GM11168 (cell line): Measurements from ENCODE around the gene BCL7A.

ENCODE experiments used
- in situ Hi-C: fragments of 300-500 bp; cut with MboI; formaldehyde crosslinking; loops from one replicate; pipeline ENCODE4 v1.12.0; 2022; ENCODE audit warnings: low sequenced_read_pairs; ENCODE audit not compliant: unreplicated experiment

BCL7A gene

DNA sequence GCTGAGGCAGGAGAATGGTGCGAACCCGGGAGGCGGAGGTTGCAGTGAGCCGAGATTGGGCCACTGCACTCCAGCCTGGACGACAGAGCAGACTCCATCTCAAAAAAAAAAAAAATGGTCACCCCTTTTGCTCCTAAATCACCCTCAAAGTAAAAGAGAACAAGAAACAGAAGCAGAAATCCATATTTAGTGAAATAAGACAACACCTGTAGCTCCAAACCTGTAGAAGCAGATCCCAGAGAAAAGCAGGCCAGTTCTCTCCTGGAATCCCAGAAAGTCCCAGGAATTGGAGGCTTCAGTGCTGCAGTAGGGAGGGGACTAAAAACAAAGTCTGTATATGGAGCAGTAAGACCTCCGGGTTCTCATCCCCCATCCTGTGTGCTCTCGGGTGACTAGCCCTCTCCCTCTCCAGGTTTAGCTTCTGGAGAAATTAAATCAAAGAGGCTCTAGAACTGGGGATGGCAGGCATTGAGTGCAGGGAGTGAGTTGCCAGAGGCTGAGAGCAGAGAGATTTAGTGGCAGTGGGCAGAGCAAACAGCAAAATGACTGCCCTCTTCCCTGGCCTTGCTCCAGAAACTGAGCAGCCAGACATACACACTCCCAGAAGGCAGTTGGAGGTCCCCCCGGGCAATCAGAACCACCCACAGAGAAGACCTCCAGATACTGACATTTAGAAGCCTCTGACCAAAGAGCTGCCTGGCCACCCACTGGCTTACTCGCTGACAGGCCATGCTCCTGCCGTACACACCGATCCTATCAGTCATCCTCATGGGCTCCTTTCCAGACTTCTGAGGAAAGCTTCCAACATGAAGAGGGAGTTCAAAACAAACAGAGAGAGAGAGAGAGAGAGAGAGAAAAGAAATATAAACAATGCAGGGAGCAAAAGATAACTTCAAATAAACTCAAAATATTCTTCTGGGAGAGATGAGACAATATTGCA lies 50.6 kb downstream of the BCL7A start:
- in situ Hi-C loops = no loop called here

DNA sequence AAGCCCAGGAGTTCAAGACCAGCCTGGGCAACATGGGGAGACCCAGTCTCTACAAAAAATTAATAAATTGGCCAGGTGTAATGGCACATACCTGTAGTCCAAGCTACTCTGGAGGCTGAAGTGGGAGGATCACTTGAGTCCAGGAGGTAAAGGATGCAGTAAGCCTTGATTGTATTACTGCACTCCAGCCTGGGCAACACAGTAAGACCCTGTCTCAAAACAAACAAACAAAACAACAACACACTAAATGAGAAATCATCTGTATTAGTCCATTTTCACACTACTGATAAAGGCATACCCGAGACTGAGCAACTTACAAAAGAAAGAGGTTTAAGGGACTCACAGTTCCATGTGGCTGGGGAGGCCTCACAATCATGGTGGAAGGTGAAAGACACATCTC lies 52.1 kb downstream of the BCL7A start:
- in situ Hi-C loops = no loop called here

DNA sequence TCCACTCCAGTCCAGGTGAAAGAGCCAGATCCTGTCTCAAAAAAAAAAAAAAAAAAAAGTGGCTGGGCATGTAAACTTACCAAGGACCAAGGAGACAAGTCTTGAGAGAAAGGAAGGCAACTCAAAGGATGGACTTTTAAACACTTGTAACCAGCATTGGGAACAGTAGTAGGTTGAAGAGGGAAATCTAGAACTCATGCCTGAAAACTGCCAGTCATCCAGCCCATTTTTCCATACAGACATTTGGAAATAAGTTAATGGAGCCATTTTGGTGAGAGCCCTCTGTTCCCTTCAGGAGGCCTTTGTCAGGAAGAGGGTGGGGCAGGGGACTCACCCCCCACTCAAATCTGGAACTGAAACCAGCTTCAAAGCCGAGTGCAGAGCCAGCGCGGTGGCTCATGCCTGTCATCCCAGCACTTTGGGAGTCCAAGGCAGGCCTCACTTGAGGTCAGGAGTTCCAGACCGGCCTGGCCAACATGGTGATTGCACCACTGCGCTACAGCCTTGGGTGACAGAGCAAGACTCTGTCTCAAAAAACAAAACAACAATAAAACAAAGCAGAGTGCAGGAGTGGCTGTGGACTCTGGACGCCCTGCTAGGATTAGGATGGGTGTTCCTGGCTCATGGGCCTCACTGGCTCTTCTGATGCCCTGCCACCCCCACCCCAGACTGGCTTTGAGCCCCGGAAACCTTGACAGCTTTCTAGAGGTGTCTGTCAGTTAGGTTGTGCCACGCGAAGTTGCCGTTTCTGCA lies 55.2 kb downstream of the BCL7A start:
- in situ Hi-C loops = no loop called here

DNA sequence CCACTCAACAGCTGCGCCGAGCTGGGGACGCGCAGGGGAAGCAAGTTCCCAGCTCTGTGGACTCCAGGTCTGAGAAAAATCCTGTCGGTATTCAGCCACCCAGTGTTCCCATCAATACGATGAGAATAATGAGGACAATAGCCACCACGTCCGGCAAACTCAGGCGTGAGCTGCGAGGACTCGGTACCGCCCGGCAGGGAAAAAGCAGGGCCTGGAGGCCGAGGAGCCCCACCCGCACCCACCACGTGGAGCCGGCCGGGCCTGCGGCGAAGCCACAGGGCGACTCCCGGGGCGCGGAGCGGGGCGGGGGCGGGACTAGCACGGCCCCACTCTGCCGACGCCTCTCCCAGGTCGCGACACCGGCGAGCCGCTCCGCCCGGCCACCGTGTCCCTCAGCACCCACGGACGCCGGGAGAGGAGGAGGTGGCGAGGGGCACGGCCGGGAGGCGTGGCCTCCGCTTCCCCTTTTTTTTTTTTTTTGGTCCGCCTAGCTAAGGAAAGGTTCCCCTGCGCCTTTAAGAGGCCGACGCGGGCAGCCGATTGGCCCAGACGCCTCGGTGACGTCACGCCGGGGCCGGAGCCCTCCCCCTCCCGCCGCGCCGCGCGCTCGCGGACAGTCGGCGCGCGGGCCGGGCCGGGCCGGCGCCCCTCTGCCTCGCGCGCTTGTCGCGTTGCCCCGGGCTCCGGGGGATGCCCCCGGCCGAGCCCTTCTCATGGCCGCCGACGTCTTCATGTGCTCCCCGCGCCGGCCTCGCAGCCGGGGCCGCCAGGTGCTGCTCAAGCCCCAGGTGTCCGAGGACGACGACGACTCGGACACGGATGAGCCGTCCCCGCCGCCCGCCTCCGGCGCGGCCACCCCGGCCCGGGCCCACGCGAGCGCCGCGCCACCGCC lies 56.7 kb downstream of the BCL7A start, which contains the start of gene MLXIP:
TSS of gene MLXIP (plus strand) at position 616 of the 892 bp plus-strand sequence. CDS start at position 714, 98 bp downstream.
- in situ Hi-C loops = no loop called here

DNA sequence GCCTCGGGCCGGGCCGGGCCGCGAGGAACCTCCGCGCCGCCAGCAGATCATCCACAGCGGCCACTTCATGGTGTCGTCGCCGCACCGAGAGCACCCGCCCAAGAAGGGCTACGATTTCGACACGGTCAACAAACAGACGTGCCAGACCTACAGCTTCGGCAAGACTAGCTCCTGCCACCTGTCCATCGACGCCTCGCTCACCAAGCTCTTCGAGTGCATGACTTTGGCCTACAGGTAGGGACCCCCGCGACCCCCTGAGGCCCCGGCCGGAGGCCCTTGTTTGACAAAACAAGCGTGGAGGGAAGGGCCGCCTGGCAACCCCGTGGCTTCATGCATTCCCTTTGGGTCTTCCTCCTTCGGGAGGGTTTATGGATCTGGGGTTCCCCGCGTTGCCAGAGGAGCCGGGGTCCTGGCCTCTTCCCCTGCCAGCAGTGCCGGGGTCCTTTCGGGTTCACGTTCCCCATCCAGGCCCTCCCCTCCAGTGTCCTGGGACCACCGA lies 57.4 kb downstream of the BCL7A start:
- in situ Hi-C loops = no loop called here

DNA sequence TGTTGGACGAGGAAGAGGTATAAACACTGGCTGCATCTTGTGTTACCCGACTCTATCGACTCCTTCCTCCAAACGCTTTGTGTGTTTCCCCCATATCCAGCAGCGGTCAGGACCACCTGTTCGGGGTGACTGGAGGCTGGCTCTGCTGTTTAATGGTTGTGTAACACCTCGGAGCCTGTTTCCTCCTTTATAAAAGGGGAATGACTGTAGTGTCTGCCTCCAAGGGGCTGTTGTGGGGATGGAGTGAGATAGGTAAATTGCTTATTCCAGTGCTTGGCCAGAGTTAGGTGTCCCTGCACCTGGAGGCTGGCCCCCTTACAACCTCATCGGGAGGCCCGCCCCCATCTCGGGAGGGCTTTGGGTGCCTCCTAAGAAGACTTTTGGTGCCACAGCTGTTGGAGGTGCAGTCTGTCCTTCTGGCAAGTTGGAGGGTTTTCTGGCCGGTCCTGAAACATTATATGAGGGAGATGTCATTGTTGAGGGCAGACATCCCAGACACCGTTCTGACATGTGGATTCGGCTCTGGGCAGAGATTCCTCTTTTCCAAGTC lies 57.9 kb downstream of the BCL7A start:
- in situ Hi-C loops = no loop called here

DNA sequence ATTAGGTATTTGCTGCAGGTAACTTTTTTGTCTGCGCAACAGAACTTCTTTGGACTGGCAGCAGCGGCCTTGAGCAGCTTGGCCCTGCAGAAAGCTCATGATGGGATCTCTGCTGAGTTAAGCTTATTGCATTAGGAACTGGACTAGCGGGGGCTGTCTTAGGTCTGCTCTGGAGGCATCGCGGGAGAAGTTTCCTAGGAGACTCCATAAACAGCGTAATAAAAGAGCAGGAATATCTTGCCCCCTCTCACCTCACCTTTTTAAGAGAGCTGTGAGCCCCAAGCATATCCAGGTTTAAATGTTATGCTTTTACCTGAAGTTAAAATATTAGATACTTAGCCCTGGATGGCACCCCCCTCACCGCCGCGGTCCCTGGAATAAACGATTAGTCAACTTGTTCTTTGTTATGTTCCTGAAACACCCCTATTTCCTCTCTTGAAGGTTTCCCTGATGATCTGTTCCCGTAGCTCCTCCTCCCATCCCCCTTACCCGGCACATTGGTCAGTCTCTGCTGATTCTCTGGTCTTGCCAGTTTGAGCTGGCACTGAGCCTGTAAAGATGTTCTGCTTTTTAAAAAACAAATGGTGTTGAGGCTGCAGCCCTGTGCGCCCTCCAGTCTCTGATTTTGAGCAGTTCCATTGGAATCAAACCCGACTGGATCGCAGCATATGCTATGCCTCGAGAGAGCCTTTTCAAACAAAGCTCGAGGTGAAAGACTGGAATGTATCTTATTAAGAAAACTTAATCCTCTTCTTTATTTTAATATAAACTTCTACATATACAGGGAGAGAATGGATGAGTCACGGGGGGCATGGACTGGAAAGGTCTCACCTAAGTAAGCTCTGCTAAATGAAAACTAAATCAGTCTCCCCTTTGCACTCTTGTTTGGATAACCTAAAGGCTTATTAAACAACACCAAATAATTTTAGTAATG lies 58.7 kb downstream of the BCL7A start:
- in situ Hi-C loops = no loop called here

DNA sequence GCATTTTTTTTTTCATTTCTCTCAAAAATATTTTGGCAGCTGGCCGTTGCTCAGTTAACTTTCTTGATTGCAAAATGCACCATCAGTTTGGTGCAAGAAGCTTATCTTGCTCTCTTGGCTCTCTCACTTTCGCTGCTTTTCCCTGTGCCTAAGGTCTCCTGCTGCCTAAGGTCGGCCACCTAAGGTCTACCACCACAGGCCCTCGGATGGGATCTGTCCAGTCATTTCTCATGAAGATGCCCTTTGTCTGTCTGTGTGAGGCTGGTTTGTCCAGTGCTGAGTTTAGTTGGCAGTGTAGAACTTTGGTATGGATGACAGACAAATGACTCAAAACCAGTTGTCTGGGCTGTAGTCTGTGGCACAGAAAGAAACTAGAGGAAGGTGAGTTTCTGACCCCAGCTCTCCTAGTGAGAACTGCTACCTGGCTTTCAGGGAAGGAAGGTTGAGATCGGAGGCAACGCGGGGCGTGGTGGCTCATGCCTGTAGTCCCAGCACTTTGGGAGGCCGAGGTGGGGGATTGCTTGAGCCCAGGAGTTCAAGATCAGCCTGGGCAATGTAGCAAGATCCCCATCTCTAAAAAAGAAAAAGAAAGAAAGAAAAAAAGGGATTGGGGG lies 59.5 kb downstream of the BCL7A start:
- in situ Hi-C loops = no loop called here

DNA sequence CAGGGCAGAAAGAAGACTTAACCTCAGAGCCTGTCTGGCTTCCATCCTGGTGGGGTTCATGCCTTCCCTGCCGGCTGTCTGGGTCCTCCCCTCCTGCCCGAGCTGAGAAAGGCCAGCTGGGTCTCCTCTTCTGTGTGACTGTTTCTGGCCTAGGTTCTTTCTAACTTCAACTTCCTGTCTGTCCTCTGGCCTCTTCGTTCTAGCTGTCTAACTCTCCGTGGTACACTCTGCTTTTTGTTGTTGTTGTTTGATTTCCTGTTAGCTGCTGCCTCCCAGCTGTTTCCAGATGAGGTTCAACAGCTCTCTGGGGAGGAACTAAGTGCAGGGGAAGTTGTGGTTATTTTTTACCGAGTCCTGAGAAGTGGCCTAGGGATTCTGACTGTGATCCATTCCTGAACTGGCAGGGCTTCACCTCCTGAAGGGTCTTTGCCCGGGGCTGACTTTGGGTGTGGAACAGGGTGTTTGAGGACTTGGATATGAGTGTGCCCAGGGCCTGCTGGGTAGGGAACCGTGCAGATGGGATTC lies 60.1 kb downstream of the BCL7A start:
- in situ Hi-C loops = no loop called here

DNA sequence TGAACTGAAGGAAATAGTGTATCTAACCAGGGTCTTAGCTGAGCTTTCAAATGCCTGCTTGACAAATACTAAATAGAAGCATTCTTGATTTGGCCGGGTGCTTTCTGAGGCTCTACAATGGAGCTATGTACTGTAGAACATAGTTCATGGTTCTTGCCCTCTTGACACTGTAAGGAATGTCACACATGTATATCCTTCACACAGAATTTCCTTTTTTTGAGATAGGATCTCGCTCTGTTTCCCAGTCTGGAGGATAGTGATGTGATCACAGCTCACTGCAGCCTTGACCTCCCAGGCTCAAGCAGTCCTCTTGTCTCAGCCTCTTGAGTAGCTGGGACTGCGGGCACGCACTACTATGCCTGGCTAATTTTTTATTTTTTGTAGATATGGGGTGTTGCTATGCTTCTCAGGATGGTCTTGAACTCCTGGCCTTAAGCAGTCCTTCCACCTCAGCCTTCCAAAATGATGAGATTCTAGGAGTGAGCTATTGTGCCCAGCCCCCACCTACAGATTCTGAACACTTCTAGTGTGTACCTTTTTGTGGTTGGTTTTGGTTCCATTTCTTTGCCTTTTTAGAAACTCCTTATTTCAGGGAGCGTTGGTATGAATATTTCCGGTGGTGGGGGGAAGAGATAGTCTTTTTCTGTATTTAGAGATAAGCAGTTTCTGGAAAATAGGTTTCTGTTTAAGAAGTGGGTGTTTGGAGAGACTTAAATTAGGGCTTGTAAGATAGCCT lies 61.1 kb downstream of the BCL7A start:
- in situ Hi-C loops = no loop called here

DNA sequence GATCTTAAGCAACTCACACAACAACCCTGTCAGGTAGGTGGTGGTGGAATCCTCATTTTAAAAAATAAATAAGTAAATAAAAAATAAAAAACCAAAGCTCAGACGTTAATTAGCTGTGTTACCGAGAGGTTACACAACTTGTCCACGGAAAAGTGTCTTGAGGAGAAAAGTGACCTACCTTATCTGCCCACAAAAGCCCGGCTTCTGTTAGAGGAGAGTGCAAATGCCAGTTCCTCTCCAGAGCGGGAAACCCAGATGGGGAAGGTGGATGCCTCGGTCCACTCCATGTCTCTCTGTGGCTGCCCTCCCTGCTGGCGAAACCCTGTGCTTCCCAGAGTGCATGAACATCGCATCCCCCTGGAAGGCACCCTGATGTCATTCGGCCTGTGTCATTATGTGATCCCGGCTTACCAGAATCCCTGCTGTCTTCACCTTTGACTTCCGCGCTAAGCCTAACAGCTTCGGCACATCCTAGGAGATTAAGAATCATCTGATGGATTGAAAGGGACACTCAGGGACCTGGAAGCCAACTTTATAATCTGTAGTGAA lies 63.2 kb downstream of the BCL7A start:
- in situ Hi-C loops = no loop called here

DNA sequence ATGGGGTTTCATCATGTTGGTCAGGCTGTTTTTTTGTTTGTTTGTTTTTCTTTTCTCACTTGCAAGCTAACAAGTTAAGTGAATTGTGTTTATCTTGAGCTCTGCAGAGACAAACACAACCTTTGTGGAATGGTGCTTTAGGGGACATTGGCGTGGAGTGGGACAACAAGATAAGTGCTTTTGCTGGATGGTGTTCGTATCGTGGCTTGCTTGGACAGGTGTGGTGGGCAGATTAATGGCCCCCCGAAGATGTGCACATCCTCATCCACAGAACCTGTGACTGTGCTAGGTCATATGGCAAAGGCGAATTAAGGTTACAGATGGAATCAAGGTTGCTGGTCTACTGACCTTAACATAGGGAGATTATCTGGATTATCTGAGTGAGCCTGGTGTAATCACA lies 63.9 kb downstream of the BCL7A start:
- in situ Hi-C loops = no loop called here

DNA sequence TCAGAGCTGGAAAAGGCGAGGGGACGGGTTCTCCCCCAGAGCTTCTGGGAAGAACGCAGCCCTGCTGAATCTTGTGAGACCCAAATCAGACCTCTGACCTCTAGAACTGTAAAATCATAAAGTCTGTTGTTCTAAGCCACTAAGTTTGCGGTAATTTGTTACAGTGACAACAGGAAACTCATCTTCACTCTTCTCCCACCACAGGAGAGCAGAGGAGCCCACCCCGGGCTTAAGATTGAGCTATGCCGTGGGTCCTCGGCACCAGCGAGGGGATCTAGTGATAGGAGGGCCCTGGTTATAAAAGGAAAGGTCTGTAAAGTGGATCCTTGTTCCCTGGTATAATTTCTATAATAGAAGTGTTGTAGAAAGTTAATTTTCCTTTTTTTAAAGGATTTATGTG lies 64.4 kb downstream of the BCL7A start:
- in situ Hi-C loops = no loop called here

DNA sequence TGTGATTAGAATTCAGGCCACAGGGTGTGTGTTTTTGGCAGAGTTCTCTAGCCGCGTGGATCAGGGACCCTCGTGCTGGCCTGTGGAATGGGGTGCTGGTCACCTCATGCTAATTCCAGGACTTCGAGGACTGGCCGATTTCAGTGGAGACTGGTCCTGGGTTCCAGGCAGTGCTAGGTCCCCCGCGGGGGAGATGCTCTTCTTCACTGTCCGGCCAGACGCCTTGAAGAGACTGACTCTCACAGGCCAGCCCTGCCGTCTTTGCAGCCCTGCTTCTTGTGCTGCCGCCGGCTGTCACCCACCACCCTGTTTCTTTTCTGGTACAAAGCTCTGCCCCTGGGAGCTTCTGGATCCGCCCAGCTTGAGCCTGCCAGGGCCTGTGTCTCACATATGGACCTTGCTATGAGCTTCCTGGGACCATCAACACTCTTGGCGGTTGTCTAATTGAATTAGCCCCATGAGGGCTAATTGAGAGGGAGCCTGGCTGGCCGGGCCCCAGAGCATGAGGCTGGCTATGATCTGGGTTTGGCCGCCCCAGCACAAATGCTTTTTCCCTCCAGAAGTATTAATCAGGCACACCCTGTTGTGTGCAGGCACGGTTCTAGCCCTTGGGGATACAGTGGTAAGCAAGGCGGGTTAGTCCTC lies 65.1 kb downstream of the BCL7A start:
- in situ Hi-C loops = no loop called here

DNA sequence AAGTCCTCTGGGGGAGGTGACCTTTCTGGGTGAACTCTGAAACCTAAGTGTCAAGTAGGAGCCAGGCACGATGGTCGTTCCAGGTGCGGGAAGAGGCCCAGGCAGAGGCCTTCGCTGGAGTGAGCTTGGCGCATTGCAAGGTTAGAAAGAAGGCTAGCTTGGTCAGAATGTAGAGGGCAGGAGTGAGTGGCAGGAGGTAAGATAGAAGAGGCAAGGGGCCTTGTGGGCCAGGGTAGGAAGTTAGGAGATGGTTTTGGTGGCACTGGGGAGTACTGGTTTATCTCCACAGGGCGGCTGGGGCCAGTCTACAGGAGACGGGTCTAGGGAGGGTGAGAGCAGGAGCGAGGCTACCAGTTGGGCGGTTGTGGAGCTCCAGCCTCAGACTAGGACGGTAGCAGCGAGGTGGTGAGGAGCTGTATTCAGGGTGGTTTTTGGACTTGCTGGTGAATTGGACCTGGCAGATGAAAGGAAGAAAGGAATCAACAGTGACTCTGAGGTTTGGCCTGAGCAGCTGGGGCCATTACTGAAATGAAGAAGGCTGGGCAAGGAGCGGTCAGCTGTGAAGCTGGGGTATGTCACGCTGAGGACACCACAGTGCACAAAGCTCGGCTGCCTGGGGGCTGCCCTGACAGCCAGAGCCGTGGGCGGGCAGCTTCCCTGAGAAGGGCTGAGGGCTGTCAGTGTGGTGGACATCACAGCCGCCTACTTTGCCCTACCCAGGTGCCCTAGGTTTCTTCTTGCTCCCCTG lies 65.9 kb downstream of the BCL7A start:
- in situ Hi-C loops = no loop called here

DNA sequence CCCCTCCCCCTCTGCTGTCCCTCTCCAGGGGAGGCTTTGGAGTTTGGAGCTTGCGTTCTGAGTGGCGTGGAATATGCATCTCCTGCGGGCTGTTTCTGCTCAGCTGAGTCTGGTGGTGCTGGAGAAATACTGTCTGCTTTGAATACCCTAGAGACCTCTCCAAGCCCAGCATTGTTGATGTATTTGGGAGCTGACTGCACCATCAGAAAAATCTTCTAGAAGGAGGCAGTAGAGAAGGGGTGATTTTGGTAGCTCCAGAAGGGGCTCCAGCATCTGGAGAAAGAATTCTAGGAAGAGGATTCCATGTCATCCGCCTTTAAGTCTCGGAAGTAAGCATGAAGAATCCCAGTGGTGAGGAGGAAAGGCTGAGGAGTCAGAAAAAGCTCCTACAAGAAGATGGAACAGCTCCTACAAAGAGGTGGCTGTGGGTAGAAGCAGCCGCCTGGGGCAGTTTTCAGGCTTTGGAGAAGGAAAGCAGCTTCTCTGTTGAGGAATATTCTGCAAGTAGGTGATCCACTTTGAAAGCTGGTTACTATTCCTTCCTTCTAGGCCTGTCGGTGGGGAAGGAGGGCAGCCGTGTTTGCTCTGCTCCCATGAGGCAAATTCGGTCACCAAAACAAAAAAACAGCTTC lies 66.6 kb downstream of the BCL7A start:
- in situ Hi-C loops = no loop called here
